ENCODE measurements around the gene RNF31.

Gene RNF31

DNA sequence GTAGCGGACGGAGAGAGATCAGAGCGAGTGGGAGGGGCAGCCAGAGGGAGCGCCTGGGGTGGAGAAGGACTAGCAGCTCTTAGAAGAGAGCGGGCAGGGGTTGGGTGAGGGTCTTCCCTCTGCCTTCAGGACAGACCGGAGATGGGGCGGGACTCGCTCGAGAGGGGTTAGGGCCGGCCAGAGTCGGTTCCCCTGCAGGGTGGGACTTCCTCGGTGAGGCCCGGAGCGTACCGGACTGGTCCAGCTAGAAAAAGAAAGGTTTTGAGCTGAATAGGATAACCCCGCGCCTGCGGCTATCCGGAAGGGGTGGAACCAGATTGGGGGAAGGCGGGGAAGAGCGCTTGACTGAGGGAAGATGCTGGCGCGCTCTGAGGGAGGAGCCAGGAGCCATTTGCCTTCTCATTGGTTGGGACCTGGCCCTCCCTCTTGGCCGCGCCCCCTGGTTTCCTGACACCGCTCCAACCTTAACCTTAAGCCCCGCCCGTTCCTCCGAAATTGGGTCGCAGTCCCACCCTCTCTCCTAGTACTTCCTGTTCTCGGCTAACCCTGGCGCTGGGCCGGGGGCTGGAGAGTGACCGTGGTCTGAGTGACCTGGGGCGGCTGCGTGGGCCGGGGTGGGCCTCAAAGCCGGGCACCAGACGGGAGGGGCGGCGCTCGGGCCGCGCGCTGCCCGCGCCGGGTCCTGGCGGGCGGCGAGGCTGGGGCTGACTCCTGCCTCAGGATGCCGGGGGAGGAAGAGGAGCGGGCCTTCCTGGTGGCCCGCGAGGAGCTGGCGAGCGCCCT is at the start of gene RNF31:
Gene RNF31 (plus strand): TSS at position 521 of the 783 bp plus-strand sequence. CDS start 201 bp downstream, at position 722.
- TF ChIP-seq, protein P1, sequence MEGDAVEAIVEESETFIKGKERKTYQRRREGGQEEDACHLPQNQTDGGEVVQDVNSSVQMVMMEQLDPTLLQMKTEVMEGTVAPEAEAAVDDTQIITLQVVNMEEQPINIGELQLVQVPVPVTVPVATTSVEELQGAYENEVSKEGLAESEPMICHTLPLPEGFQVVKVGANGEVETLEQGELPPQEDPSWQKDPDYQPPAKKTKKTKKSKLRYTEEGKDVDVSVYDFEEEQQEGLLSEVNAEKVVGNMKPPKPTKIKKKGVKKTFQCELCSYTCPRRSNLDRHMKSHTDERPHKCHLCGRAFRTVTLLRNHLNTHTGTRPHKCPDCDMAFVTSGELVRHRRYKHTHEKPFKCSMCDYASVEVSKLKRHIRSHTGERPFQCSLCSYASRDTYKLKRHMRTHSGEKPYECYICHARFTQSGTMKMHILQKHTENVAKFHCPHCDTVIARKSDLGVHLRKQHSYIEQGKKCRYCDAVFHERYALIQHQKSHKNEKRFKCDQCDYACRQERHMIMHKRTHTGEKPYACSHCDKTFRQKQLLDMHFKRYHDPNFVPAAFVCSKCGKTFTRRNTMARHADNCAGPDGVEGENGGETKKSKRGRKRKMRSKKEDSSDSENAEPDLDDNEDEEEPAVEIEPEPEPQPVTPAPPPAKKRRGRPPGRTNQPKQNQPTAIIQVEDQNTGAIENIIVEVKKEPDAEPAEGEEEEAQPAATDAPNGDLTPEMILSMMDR (IDR thresholded peaks at IDR 0.05; ENCODE audit: insufficient read depth, low read depth, low read length, missing control alignments), result no peak
- H3K4me3 ChIP-seq (ENCODE audit: low read length), result peak within 1 kb of the TSS; percentile 87
- DNase-seq (ENCODE audit: low read depth), result peak; percentile 100

DNA sequence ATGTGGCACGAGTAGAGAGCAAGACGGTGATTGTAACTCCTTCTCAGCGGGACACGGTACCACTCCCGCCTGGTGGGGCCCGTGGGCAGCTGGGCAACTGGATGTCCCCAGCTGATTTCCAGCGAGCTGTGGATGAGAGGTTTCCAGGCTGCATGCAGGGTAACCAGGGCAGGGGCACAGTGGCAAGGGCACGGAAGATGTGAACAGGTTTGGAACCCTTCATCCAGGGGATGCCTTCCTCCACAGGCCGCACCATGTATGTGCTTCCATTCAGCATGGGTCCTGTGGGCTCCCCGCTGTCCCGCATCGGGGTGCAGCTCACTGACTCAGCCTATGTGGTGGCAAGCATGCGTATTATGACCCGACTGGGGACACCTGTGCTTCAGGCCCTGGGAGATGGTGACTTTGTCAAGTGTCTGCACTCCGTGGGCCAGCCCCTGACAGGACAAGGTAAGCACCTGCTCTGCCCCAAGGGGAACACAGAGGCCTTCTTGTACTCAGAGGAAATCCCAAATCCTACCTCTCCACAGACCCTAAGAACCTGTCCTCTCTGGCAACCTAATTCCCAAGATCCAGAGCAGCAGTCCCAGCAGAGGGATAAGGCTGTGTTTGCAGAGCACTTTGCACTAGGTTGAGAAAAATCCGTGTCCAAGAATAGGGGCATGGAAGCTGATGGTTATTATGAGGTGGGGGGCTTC is 48.9 kb upstream of the RNF31 start:
- no peak overlapping the region for H3K4me3 ChIP-seq (ENCODE audit: low read length)
- no peak for DNase-seq (ENCODE audit: low read depth)
- TF ChIP-seq, protein P1 (IDR thresholded peaks at IDR 0.05; ENCODE audit: insufficient read depth, low read depth, low read length, missing control alignments), result no peak

DNA sequence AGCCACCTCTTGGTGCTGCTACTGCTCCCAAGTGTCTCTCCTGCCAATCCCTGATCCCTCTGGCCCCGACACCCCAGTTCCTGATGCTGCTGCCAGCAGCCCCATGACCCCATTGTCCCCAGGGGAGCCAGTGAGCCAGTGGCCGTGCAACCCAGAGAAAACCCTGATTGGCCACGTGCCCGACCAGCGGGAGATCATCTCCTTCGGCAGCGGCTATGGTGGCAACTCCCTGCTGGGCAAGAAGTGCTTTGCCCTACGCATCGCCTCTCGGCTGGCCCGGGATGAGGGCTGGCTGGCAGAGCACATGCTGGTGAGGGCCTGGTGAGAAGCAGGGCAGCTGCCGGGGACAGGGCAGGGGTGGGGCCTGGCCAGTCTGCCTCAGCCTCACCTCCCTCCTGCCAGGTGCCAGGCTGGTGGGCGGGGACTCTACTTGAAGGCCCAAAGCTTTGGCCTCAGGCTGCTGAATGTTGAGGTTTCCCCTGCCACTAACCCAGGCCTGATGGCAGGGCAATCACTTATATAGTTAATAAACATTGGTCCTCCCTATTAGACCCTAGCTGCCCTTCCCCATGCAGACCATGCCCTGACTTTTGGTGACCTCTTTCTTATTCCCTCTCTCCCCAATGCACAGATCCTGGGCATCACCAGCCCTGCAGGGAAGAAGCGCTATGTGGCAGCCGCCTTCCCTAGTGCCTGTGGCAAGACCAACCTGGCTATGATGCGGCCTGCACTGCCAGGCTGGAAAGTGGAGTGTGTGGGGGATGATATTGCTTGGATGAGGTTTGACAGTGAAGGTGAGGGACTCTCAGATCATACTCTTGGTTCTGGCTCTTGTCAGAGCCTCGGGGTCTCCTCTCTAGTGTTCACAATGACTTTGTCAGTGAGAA is 48.1 kb upstream of the RNF31 start:
- DNase-seq (ENCODE audit: low read depth), result no peak
- TF ChIP-seq, protein P1 (IDR thresholded peaks at IDR 0.05; ENCODE audit: insufficient read depth, low read depth, low read length, missing control alignments), result no peak
- no peak overlapping the region for H3K4me3 ChIP-seq (ENCODE audit: low read length)

DNA sequence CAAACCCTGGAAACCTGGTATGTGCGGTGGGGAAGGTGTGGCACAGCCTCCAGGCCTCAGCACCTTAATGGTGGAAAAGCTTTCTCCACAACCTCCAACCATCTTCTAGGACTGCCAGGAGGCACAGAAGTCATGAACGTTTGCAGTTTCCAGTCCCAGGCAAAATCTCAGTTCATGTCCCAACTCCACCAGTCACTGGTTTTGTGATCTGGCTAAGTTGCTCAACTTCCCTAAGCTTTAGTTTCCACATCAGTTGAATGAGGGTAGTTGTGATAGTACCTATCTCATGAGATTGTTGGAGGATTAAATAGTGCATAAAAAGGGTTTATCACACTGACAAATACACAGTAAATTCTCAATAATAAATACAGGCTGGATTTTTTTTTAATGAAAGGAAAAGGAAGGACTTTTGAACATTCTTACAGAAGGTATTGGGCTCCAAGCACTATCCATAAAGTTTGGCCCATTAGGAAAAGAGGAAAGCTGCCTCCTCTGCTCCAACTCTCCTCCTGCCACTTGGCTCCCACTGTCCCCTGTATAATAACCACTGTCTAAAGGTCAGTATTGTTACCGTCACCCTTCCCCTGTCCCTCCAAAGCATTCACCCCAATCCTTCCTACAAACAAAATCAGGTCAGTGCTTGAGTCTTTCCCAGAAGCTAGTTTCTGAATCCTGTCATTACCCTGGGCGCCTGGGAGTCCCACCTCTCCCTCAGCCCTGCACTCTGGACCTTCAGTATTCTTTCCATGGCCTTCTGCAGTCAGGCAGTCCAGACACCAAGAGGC is 46.9 kb upstream of the RNF31 start:
- TF ChIP-seq, protein P1 (IDR thresholded peaks at IDR 0.05; ENCODE audit: insufficient read depth, low read depth, low read length, missing control alignments), result no peak
- no peak for DNase-seq (ENCODE audit: low read depth)
- no peak overlapping the region for H3K4me3 ChIP-seq (ENCODE audit: low read length)

GRCh38 chr14:24100982-24101494 is 46.3 kb upstream of the RNF31 start:
- no peak overlapping the region for H3K4me3 ChIP-seq (ENCODE audit: low read length)
- DNase-seq (ENCODE audit: low read depth), result no peak
- TF ChIP-seq, protein P1 (IDR thresholded peaks at IDR 0.05; ENCODE audit: insufficient read depth, low read depth, low read length, missing control alignments), result no peak
